ENCODE measurements around the gene ZNF580. TPM values are rescaled to one million over a fixed set of nuclear protein-coding genes. Genes with fewer than 3 reads are reported as not detected.
A peak's percentile ranks its signal among the peaks of the same experiment; 100 is the strongest.

The ZNF580 gene, protein sequence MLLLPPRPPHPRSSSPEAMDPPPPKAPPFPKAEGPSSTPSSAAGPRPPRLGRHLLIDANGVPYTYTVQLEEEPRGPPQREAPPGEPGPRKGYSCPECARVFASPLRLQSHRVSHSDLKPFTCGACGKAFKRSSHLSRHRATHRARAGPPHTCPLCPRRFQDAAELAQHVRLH
- 10 to 100 TPM; 15.0 to 27.9 (median 22.3) TPM for total RNA-seq

DNA sequence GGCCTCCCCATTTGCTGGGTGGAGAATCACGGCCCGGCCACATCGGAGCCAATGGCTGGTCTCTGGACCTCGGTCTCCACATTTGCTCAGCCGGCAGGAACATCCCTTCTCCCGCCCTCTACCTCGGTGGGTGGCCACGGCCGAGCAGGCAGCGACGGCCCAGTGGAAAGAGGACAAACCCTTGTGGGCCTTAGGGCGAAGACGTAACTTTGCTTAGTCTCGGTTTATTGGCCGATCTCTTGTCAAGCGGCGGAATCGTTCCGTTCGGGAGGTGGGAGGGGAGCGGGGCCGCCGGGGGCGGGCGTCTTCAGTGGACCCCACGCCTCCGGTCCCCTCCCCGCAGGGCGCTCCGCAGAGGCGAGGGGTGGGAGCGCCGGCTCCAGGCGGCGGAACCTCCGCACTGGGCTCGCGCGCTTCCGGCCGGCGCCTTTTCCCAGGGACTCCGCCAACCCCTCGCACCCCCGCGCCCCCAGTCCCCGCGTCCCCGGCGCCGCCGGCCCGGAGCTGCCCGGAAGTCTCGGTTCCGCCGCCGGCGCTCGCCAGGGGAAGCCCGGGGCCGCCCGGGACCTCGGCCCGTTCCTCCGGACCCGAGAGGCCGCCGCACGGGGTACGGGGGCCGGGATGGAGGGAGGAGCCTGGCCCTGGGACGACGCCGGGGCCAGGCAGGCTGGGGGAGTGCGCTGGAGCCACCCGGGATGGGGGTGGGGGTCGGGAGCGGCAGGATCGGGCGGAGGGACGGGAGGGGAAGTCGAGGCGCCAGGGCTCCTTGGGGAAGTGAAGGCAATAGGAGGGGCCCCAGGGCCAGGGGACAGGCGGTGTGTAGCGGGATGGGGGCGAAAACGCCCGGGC lies at the start of gene ZNF580:
Gene ZNF580, plus strand, starts transcription at position 426 of the 849 bp plus-strand sequence. CDS start 1,507 bp downstream, outside the sequence.
- WGBS = 1% methylated on average over 22 of the region's 89 CpGs
- Histone ChIP-seq H3K4me3 (peak within 1 kb of the TSS; percentile 93), H3K27ac (peak within 1 kb of the TSS; percentile 87), H3K9me3 (no peaks in the 10 kb centered on the region), H3K27me3 (no peaks in the 10 kb centered on the region), H3K36me3 (peaks cover 10% of the 10 kb centered on the region), H3K4me1 (peaks cover 84% of the 10 kb centered on the region)
- DNase-seq (ENCODE audit: low spot score in 2 of 2) = no peak
- TF ChIP-seq EP300 (IDR thresholded peaks at IDR 0.05) (no peak), POLR2AphosphoS5 (IDR thresholded peaks at IDR 0.05) (no peak), POLR2A (IDR thresholded peaks at IDR 0.05) (no peak)
- TF ChIP-seq, protein P1, sequence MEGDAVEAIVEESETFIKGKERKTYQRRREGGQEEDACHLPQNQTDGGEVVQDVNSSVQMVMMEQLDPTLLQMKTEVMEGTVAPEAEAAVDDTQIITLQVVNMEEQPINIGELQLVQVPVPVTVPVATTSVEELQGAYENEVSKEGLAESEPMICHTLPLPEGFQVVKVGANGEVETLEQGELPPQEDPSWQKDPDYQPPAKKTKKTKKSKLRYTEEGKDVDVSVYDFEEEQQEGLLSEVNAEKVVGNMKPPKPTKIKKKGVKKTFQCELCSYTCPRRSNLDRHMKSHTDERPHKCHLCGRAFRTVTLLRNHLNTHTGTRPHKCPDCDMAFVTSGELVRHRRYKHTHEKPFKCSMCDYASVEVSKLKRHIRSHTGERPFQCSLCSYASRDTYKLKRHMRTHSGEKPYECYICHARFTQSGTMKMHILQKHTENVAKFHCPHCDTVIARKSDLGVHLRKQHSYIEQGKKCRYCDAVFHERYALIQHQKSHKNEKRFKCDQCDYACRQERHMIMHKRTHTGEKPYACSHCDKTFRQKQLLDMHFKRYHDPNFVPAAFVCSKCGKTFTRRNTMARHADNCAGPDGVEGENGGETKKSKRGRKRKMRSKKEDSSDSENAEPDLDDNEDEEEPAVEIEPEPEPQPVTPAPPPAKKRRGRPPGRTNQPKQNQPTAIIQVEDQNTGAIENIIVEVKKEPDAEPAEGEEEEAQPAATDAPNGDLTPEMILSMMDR (IDR thresholded peaks at IDR 0.05) = no peak

- TF ChIP-seq EP300 (IDR thresholded peaks at IDR 0.05) (no peak), POLR2AphosphoS5 (IDR thresholded peaks at IDR 0.05) (no peak)
- peaks cover 13% of the 10 kb centered on the region for H3K4me1 ChIP-seq
- 82% methylated on average over 10 of the region's 10 CpGs for WGBS
- no peak for DNase-seq (ENCODE audit: low spot score in 2 of 2)
- H3K27ac ChIP-seq = no peak overlapping the region
- no peak overlapping the region for H3K4me3 ChIP-seq
- H3K36me3 ChIP-seq = peaks cover 39% of the 10 kb centered on the region
- no peaks in the 10 kb centered on the region for H3K27me3 ChIP-seq
- H3K9me3 ChIP-seq = no peaks in the 10 kb centered on the region
These were observed 49.2 kb upstream of the ZNF580 start for GRCh38 chr19:55591555-55591954.

GRCh38 chr19:55592391-55593090 lies 48.3 kb upstream of the ZNF580 start:
- WGBS = 90% methylated on average over 39 of the region's 73 CpGs
- Histone ChIP-seq H3K27me3 (no peaks in the 10 kb centered on the region), H3K4me1 (peaks cover 3% of the 10 kb centered on the region), H3K4me3 (no peak overlapping the region), H3K27ac (no peak overlapping the region), H3K36me3 (peaks cover 48% of the 10 kb centered on the region), H3K9me3 (no peaks in the 10 kb centered on the region)
- TF ChIP-seq, protein P1 (IDR thresholded peaks at IDR 0.05) = no peak
- TF ChIP-seq POLR2AphosphoS5 (IDR thresholded peaks at IDR 0.05) = no peak
- no peak for TF ChIP-seq EP300 (IDR thresholded peaks at IDR 0.05)
- no peak for TF ChIP-seq POLR2A (IDR thresholded peaks at IDR 0.05)
- DNase-seq (ENCODE audit: low spot score in 2 of 2) = no peak

DNA sequence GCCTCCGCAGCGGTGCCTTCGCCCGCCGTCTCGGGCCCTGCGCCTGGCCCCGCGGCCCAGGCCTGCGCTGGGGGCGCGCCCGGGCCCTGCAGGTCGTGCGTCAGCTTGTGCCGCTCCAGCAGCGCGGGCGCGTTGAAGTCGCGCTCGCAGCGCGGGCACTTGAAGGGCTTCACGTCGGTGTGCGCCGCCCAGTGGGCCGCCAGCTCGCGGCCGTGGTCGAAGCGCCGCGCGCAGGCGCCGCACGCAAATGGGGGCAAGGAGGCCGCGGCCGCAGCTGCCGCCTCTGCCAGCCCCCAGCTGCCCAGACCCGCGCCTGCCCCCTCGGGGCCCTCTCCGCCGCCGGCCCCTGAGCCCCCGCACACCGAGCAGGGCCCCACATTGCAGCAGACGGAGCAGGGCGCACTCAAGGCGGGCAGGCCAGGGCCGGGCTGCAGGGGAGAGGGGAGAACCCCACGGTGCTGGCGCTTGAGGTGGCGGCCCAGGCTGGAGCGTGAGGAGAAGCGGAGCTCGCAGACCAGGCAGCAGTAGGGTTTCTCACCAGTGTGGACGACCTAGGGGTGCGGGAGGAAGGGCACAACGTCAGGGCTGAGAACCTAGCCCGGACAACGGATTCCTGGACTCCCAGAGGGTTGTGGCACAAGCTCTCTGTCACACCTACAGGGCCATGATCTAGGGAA lies 47.6 kb upstream of the ZNF580 start:
- 84% methylated on average over 42 of the region's 68 CpGs for WGBS
- Histone ChIP-seq H3K4me3 (no peak overlapping the region), H3K36me3 (peaks cover 49% of the 10 kb centered on the region), H3K27me3 (no peaks in the 10 kb centered on the region), H3K4me1 (peaks cover under 1% of the 10 kb centered on the region), H3K9me3 (no peaks in the 10 kb centered on the region), H3K27ac (no peak overlapping the region)
- TF ChIP-seq POLR2AphosphoS5 (IDR thresholded peaks at IDR 0.05) = no peak
- TF ChIP-seq, protein P1 (IDR thresholded peaks at IDR 0.05) = no peak
- TF ChIP-seq EP300 (IDR thresholded peaks at IDR 0.05) = no peak
- TF ChIP-seq POLR2A (IDR thresholded peaks at IDR 0.05) = no peak
- DNase-seq (ENCODE audit: low spot score in 2 of 2) = no peak

- no peak overlapping the region for H3K27ac ChIP-seq
- no peaks in the 10 kb centered on the region for H3K27me3 ChIP-seq
- TF ChIP-seq, protein P1 (IDR thresholded peaks at IDR 0.05) = no peak
- no peak for TF ChIP-seq EP300 (IDR thresholded peaks at IDR 0.05)
- TF ChIP-seq POLR2A (IDR thresholded peaks at IDR 0.05) = no peak
- TF ChIP-seq POLR2AphosphoS5 (IDR thresholded peaks at IDR 0.05) = no peak
- H3K4me1 ChIP-seq = peaks cover 6% of the 10 kb centered on the region
- H3K9me3 ChIP-seq = no peaks in the 10 kb centered on the region
- 87% methylated on average over 4 of the region's 4 CpGs for WGBS
- DNase-seq (ENCODE audit: low spot score in 2 of 2) = no peak
- no peak overlapping the region for H3K4me3 ChIP-seq
- H3K36me3 ChIP-seq = peaks cover 49% of the 10 kb centered on the region
These were observed 45.7 kb upstream of the ZNF580 start for GRCh38 chr19:55594996-55595545.
